Gastroesophageal sphincter (tissue), 2 donors: ENCODE results near the gene GSK3B.

Experiments
- EP300 ChIP-seq: sonication (generic); formaldehyde crosslinking; IDR thresholded peaks from one replicate; pipeline ENCODE4 v1.6.1; 2017; ENCODE audit warnings: antibody characterized with exemption, mild to moderate bottlenecking
- POLR2A ChIP-seq, 2 donors: fragments of 450-650 bp; IDR thresholded peaks; one replicate each; pipeline ENCODE4 v1.6.1; 2017; ENCODE audit warnings: antibody characterized with exemption in 2 of 2, mild to moderate bottlenecking in 2 of 2, moderate library complexity in 1 of 2
- POLR2AphosphoS5 ChIP-seq: sonication (generic); formaldehyde crosslinking; IDR thresholded peaks from one replicate; pipeline ENCODE4 v1.6.1; 2017; ENCODE audit warnings: antibody characterized with exemption

DNA sequence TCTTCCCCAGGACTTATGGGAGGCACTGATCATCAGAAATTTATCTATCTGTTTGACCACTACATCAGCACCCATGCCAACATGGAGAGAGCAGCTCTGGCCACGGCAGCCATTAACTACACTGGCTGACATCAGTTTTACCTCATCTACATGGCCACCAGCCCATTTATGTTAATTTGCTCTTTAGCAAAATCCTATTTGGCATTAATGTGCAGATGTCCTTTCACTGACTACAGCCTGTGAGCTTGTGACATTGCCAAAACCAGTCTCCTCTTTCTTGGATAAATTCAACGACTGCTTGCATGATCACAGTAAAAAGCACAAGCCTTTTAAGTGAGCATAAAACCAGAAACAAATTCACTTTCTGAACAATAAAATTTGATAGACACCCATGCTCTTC, 264.8 kb downstream of the GSK3B start:
- no peak for TF ChIP-seq POLR2AphosphoS5
- TF ChIP-seq EP300 = no peak
- no peak for TF ChIP-seq POLR2A (IDR thresholded peaks at IDR 0.05)
